ACHN (cell line): ENCODE results near the gene RIPOR3.
"Not testable (repeated sequence)": the region's sequence is repeated elsewhere in the genome, so short reads cannot be mapped to it uniquely, and the experiment has no call there.

ENCODE experiments used
- DNase-seq: peaks from one replicate; pipeline ENCODE4 v3.0.0-alpha.2; 2015
- in situ Hi-C: cut with HindIII; loops from 2 replicates; pipeline ENCODE4 v1.10.0; 2017; ENCODE audit warnings: low sequenced_read_pairs, low pct_ligation_motif_present, low pct_unique_long_range_greater_than_20kb

Gene RIPOR3

DNA sequence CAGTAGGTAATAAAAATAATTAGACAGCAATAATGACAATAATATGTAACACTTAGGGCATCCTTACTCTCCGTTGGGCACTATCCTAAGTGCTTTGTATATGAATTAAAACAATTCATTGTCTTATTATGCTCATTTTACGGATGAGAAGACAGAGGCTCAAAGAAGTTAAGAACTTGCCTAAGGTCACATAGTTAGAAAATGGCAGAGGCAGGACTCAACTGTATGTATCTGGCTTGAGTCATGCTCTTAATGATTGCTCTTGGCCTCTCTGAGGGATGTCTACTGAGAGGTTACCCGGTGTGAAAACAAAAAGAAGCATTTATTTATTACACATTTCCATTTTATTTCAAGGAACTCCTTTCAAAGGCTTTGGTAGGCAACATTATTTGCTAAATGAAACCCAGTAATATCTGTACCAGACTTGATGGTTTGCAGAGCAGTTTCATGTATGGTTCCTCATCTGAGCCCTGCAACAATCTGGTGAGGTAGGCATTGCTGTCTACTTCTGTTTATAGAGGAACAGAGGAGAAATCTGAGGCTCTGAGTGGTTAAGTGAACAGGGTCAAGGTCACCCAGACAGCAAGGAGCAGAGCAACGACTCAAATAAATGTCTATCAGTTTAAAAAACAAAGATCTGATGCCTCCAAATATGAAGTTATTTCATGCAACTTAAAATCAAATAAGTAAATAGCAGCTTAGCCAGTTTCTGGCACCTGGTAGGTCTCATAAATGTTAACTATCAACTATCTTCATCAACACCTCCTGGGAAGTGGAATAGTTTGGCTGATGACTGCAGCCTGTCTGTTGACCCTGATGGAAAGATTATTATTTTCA, 35.8 kb upstream of the RIPOR3 start:
- peak; percentile 41 for DNase-seq
- in situ Hi-C loops: no loop called here

DNA sequence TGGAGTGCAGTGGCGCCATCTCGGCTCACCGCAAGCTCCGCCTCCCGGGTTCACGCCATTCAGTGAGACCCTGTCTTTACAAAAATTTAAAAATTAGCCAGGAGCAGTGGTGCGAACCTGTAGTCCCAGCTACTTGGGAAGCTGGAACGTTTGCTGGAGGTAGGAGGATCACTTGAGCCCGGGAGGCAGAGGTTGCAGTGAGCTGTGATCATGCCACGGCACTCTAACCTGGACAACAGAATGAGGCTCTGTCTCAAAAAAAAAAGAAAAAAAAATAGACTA, 34.3 kb upstream of the RIPOR3 start:
- DNase-seq: peak; percentile 52

DNA sequence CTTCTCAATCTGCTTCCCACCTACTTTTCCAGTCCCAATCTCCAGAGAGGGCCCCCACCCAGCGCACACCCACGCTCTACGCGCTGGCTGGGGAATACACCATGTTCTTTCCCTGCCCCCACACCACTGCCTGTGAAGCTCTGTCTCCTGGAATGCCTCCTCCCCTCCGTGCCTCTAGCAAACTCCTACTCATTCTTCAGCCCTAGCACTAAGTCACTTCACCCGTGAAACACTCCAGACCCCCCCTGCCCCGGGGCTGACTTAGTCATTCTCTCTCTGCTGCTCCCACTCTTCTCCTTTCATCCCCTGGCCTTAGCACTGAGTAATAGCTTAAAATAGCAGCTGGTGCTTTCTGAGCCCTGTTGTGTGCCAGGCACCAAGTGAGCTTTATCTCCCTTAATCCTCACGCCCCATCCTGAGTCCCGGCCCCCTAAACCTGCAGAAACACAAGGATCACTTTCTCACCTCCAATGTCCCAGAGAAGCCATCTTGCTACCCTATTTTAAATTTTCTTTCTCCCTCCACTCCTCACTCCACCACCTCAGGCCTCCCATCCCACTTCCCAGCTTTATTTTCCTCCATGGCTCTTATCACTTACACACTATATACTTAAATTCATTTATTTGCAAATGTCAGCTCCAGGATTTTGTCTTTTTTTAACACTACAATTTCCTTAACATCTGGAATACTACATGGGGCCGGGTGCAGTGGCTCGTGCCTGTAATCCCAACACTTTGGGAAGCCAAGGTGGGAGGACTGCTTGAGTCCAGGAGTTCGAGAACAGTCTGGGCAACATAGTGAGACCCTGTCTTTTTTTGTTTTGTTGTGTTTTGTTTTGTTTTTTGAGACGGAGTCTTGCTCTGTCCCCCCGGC, 33.7 kb upstream of the RIPOR3 start:
- in situ Hi-C loops: no loop called here
- DNase-seq: peak; percentile 96

More for the DNA sequence above, 34.3 kb upstream of the RIPOR3 start:
- in situ Hi-C loops: no loop called here

DNA sequence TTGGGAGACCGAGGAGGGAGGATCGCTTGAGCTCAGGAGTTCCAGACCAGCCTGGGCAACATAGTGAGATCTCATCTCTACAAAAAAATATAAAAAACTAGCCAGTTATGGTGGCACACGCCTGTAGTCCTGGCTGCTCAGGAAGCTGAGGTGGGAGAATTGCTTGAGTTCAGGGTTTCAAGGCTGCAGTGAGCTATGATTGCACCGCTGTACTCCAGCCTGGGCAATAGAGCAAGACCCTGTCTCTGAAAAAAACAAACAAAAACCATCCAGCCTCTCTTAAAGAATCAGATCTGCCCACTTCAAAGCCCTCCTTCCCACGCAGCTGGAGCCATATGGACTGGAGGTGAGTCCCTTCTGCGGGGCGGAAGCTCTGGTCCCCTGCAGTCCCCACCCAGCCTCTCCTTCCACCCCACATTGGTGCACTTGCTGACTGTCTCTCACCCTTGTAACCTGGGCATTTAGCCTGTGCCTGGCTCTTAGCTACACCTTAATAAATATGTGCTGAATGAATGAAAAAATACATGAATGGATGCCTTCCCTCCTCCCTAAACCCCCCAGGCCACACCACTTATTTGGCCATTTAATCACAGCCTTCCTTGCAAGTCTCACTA, 32.9 kb upstream of the RIPOR3 start:
- in situ Hi-C loops: no loop called here
- no peak for DNase-seq

DNA sequence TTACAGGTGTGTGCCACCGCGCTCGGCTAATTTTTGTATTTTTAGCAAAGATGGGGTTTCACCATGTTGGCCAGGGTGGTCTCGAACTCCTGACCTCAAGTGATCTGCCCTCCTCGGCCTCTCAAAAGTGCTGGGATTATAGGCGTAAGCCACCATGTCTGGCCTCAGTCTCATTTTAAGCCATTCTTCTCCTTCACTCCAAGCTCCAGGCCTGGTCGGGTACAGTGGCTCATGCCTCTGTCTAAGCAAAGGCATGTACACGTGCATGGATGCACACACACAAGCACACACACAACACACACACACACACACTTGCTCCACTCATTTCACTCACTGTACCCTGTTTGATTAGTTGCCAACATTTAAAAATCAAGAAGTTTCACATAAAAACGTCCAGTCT, 32.3 kb upstream of the RIPOR3 start:
- in situ Hi-C loops: no loop called here

DNA sequence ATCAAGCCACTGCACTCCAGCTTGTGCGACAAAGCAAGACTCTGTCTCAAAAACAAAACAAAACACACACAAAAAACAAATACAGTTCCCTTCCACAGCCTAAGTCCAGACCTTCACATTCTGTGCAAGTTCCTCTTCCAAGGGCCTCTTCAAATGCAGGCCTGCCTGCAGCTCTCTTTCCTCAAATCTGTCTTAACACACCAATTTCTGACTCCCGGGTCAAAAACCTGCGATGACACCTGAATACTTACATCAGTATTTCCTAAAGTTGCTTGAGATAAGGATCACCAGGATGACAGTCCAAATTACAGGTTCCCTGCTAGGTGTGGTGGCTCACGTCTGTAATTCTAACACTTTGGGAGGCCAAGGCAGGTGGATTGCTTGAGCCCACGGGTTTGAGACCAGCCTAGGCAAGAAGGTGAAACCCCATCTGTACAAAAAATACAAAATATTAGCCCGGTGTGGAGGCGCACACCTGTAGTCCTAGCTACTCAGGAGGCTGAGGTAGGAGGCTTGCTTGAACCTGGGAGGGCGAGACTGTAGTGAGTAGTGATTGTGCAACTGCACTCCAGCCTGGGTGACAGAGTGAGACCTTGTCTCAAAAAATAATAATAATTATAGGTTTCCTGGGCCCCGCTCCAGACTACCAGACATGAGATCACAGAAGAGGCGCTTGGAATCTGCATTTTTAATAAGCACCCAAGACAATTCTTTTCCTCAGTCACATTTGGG, 31.2 kb upstream of the RIPOR3 start:
- in situ Hi-C loops: no loop called here

More for the DNA sequence above, 32.3 kb upstream of the RIPOR3 start:
- DNase-seq: no peak

DNA sequence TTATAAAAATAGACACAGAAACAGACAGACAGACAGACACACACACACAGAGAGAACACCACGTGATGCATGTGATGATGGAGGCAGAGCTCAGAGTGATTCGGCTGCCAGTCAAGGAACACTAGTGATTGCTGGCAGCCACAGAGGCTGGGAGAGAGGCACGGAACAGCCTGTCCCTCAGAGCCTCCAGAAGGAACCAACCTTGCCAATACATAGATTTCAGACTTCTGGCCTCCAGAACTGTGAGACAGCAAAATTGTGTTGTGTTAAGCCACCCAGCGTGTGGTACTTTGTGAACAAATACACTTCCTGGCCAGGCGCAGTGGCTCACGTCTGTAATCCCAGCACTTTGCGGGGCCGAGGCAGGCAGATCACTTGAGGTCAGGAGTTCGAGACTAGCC, 30.5 kb upstream of the RIPOR3 start:
- in situ Hi-C loops: no loop called here
- DNase-seq: no peak

More for the DNA sequence above, 31.2 kb upstream of the RIPOR3 start:
- no peak for DNase-seq

DNA sequence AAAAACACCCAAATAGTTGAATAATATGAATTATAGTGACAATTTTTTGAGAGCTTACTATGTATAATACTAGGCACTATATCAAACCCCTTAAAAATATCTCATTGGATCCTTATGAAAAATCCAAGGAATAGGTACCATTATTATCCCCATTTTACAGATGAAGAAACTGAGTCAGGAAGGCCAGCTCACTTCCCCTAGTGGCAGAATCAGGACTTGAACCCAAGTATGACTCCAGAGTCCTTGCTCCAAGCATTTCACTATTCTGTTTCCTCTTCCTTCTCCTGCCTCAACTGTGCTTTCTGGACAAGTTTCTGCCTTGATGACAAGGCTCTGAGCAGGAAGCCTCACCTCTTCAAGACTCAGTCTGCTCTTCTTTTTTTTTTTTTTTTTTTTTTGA, 29.2 kb upstream of the RIPOR3 start:
- no peak for DNase-seq

DNA sequence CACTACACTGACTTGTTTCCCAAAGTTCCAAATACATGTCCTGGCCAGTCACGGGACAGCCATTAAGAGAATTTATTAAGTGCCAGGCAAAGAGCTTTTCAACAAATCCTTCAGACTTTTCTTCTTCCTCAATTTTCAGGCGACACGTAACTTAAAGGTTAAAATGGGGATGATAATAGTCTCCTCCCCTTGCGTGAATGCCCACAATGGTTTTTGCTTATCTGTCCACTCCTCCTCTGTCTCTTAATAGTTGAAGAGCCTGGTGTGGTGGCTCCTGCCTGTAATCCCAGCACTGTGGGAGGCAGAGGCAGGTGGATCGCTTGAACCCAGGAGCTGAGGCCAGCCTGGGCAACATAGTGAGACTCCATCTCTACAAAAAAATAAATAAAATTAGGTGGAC, 28.7 kb upstream of the RIPOR3 start:
- in situ Hi-C loops: no loop called here
- no peak for DNase-seq

More for the DNA sequence above, 29.2 kb upstream of the RIPOR3 start:
- in situ Hi-C loops: no loop called here

DNA sequence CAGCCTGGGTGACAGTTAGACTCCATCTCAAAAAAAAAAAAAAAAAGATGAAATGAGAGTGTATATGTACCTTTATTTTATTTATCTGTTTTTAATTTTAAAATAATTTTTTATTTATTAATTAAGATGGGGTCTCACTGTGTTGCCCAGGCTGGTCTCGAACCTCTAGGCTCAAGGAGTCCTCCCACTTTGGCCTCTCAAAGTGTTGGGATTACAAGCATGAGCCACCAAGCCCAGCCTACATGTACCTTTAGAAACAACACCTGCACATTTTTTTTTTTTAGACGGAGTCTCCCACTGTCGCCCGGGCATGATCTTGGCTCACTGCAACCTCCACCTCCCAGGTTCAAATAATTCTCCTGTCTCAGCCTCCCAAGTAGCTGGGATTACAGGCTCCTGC, 28.0 kb upstream of the RIPOR3 start:
- in situ Hi-C loops: no loop called here

DNA sequence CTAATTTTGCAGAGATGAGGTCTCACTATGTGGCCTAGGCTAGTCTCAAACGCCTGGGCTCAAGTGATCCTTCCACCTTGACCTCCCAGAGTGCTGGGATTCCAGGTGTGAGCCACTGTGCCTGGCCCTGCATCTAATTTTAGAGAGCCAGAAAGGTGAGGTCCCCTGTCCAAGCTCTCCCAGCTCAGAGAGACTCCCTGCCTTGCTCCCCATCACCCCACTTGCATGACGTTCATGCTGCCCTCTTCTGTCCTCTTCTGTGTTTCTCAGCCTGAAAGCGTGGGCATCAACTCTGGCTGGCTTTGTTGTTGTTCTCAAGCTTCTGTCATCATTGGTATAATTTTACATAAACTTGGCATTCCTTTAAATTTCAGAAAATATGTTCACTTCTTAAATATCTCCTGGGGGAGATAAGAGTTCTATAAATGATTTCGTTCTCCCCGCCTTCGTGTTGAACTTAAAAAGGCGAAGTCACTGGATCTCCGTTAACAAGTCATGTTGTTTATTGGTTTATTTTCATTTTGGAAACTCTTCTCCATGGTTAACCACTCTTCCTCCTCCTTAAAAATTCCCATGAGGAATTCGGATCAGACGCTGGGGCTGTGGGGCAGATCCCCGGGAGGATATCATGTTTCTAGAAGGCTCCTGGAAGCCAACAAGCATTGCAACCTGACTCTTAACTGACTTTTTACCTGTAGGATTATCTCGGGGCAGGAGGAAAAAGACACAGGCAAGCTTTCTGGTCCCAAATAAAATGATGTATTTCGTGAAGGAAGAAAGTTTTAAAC, 26.8 kb upstream of the RIPOR3 start:
- in situ Hi-C loops: no loop called here
- no peak for DNase-seq

More for the DNA sequence above, 28.0 kb upstream of the RIPOR3 start:
- no peak for DNase-seq

DNA sequence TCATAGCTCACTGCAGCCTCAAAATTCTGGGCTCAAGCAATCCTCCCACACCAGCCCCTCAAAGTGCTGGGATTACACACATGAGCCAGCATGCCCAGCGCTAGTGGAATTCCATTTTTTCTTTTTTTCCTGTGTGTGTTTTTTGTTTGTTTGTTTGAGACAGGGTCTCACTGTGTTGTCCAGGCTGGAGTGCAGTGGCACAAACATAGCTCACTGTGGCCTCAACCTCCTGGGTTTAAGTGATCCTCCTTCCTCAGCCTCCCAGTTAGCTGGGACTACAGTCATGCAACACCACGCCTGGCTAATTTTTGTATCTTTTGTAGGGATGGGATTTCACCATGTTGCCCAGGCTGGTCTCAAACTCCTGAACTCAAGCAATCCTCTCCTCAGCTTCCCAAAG, 26.0 kb upstream of the RIPOR3 start:
- in situ Hi-C loops: no loop called here

DNA sequence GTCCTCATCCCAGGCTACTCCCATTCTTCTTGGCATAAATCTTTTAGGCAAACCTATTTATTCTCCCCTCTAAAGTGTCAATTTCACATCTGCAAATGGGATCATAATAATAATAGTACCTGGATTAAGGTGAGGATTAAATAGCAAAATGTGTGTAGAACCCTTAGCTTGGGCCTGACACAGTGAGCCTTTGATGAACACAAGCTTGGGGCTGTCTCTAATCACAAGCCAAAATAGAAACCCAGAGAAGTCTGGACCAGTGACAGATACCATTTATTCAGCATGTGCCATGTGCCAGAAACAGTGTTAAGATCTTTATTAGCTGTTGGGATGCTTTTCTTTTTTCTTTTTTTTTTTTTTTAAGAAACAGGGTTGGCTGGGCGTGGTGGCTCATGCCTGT, 25.2 kb upstream of the RIPOR3 start:
- no peak for DNase-seq
- in situ Hi-C loops: no loop called here

More for the DNA sequence above, 26.0 kb upstream of the RIPOR3 start:
- DNase-seq: no peak

DNA sequence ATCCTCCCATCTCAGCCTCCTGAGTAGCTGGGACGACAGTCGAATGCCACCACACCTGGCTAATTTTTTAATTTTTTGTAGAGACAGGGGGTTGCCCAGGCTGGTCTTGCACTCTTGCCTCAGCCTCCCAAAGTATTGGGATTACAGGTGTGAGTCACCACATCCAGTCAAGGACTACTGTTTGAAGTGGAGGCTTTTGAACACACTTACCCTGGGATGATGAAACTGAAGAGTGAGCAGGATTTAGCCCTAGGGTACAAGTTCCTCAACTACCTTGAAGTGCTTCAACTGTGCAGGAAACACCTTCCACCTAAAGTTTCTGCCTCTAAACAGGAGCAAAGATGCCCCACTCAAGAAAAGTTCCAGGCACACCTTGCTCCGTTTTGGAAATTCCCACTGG, 24.4 kb upstream of the RIPOR3 start:
- no peak for DNase-seq
- in situ Hi-C loops: no loop called here

DNA sequence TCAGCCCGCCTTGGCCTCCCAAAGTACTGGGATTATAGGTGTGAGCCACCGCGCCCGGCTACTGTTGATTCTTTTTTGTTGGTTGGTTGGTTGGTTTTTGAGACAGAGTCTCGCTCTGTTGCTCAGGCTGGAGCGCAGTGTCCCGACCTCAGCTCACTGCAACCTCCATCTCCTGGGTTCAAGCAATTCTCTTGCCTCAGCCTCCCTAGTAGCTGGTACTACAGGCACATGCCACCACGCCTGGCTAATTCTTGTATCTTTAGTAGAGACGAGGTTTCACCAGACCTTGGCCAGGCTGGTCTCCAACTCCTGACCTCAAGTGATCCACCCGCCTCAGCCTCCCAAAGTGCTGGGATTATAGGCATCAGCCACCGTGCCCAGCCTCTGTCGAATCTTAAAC, 23.1 kb upstream of the RIPOR3 start:
- in situ Hi-C loops, DNase-seq: not testable (repeated sequence)

DNA sequence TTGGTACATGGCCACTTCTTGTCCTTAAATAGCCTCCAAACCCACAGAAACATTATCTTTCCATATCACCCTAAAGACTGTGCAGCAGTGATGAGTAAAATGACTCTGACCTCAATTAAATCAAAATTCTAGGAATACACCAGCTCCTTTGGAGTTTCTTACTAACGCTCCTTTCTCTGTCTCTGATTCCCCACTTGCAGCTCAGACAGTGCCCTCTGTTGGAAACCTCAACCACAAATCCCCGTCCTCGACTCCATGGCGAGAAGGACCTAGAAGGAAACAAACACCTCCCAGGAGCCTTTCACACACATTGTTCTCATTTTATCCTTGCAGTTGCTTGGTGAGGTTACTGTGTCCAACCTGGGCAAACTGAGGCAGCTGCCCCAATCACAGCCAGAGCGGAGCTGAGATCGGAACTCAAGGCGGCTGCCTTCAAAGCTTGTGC, 22.3 kb upstream of the RIPOR3 start:
- no peak for DNase-seq
- in situ Hi-C loops: no loop called here

DNA sequence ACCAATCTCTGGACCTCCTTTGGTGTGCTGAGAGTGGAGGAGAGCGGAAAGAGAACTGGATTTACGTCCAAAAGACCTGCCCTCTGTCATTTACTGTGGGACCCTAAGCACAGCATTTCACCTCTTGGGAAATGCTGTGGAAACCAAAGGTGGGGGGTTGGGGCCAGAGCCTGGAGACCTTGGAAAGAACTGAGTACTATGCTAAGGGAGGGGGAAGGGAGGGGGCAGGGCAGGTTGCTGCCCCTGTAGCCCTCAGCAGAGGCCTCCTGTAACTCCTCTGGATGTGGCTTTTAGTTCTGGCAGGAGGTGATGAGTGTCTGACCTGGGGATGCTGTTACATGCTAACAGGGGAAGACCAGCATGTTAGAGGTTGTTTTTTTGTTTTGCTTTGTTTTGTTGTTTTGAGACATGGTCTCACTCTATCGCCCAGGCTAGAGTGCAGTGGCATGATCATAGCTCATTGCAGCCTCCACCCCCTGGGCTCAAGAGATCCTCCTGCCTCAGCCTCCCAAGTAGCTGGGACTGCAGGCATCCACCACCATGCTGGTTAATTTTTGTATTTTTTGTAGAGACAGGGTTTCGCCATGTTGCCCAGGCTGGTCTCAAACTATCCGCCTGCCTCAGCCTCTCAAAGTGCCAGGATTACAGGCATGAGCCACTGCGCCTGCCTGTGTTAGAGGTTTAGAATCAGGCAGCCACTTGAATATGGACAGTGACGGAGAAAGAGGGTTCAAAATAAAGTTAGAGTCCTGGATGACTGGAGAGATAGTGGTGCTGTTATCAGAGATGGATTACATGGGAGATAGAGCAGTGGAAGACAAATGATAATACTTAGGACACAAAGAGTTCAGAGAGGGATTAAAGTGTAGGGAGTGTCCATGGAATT, 21.7 kb upstream of the RIPOR3 start:
- DNase-seq: no peak
- in situ Hi-C loops: no loop called here
